GM13976 (cell line): Measurements from ENCODE around the gene EIF4G1.

Experiments used
- DNase-seq: peaks from one replicate; pipeline ENCODE4 v3.0.0; 2012; ENCODE audit warnings: low spot score
- CTCF ChIP-seq: IDR thresholded peaks from 2 replicates; pipeline ENCODE4 v1.5.1; 2012; ENCODE audit warnings: borderline replicate concordance, mild to moderate bottlenecking; ENCODE audit not compliant: insufficient read depth; ENCODE audit errors: extremely low read depth, missing control alignments, control extremely low read depth
- in situ Hi-C: fragments of 300-500 bp; cut with MboI; formaldehyde crosslinking; loops from one replicate; pipeline ENCODE4 v1.12.0; 2022; ENCODE audit warnings: low sequenced_read_pairs, mixed read lengths, inconsistent platforms; ENCODE audit not compliant: unreplicated experiment

The EIF4G1 gene

GRCh38 chr3:184305577-184305976 is 8.8 kb upstream of the EIF4G1 start:
- TF ChIP-seq CTCF, result no peak
- in situ Hi-C loops, result no loop called here
- DNase-seq, result no peak

GRCh38 chr3:184306341-184306972 is 7.9 kb upstream of the EIF4G1 start:
- in situ Hi-C loops, result no loop called here
- DNase-seq, result no peak
- TF ChIP-seq CTCF, result no peak

- no peak for TF ChIP-seq CTCF
- in situ Hi-C loops, result no loop called here
- DNase-seq, result no peak
Observed at GRCh38 chr3:184307915-184308314, 6.5 kb upstream of the EIF4G1 start.

GRCh38 chr3:184308744-184309143 is 5.7 kb upstream of the EIF4G1 start:
- no peak for TF ChIP-seq CTCF
- DNase-seq, result no peak
- in situ Hi-C loops, result no loop called here

GRCh38 chr3:184311633-184312032 is 2.8 kb upstream of the EIF4G1 start:
- no peak for TF ChIP-seq CTCF
- in situ Hi-C loops, result no loop called here
- DNase-seq, result no peak

GRCh38 chr3:184314700-184315542 is 515 bp downstream of the EIF4G1 start:
- in situ Hi-C loops, result no loop called here
- DNase-seq, result peak; percentile 70

More at GRCh38 chr3:184314700-184315542, 515 bp downstream of the EIF4G1 start:
- TF ChIP-seq CTCF, result no peak
